Calu3 (cell line): ENCODE results near the gene ERCC1. TPM values are rescaled to one million over a fixed set of nuclear protein-coding genes. Genes with fewer than 3 reads are reported as not detected.

ENCODE experiments used
- BruUV-seq: library from RNA; stranded (reverse); fragments of 400-500 nt; replicated peaks from 2 replicates; lab custom pipeline; 2021; lab: Mats Ljungman, UMichigan
- CTCF ChIA-PET: fragments of 300-600 bp; sonication (Branson Sonifier 250); formaldehyde crosslinking; loops from one replicate; lab custom pipeline; 2022; ENCODE audit warnings: antibody characterized with exemption; lab: Charles Lee
- DNase-seq: peaks from one replicate; pipeline ENCODE4 v3.0.0; 2022
- H3K27ac Mint-ChIP-seq: one replicate; pipeline ENCODE4 v1.8.0; 2022; ENCODE audit warnings: mixed read lengths; ENCODE audit not compliant: unreplicated experiment
- H3K27me3 Mint-ChIP-seq: one replicate; pipeline ENCODE4 v1.8.0; 2022; ENCODE audit warnings: mixed read lengths; ENCODE audit not compliant: unreplicated experiment
- H3K36me3 Mint-ChIP-seq: one replicate; pipeline ENCODE4 v1.8.0; 2022; ENCODE audit warnings: mild to moderate bottlenecking, moderate library complexity, mixed read lengths; ENCODE audit not compliant: insufficient read depth, unreplicated experiment
- H3K4me1 Mint-ChIP-seq: one replicate; pipeline ENCODE4 v1.8.0; 2022; ENCODE audit warnings: mild to moderate bottlenecking, low read depth, mixed read lengths; ENCODE audit not compliant: unreplicated experiment
- H3K4me3 Mint-ChIP-seq: one replicate; pipeline ENCODE4 v1.8.0; 2022; ENCODE audit warnings: mild to moderate bottlenecking, low read depth, moderate library complexity, mixed read lengths; ENCODE audit not compliant: unreplicated experiment
- H3K9me3 Mint-ChIP-seq: one replicate; pipeline ENCODE4 v1.8.0; 2022; ENCODE audit warnings: low read depth, mixed read lengths; ENCODE audit not compliant: unreplicated experiment
- CTCF ChIP-seq: fragments of 200-600 bp; IDR thresholded peaks from one replicate; pipeline ENCODE4 v1.8.0; 2022; ENCODE audit warnings: antibody characterized with exemption; ENCODE audit not compliant: unreplicated experiment
- intact Hi-C: fragments of 100-400 bp; cut with micrococcal nuclease; formaldehyde crosslinking; loops from one replicate; pipeline ENCODE4 v1.10.0; 2022; ENCODE audit not compliant: unreplicated experiment
- total RNA-seq: library from RNA; stranded (reverse); gene quantifications from 2 replicates; pipeline ENCODE4 v1.2.3, GENCODE V29; 2022

The ERCC1 gene
- total RNA-seq, 1 experiment from 2014 or later: 55.7 TPM

GRCh38 chr19:45462174-45462573, 38.5 kb upstream of the ERCC1 start:
- Mint-ChIP-seq H3K4me3 (no peak overlapping the region), H3K36me3 (peaks cover 21% of the 10 kb centered on the region), H3K27me3 (peaks cover 13% of the 10 kb centered on the region), H3K9me3 (no peaks in the 10 kb centered on the region), H3K4me1 (peaks cover 32% of the 10 kb centered on the region), H3K27ac (no peak overlapping the region)
- CTCF ChIA-PET: no interaction called here
- intact Hi-C loops: no loop called here
- DNase-seq: no peak
- BruUV-seq: no TSS peak
- no peak for TF ChIP-seq CTCF

GRCh38 chr19:45460807-45461347, 37.2 kb upstream of the ERCC1 start:
- peaks cover 13% of the 10 kb centered on the region for H3K27me3 Mint-ChIP-seq
- intact Hi-C loops: no loop called here
- DNase-seq: no peak
- TF ChIP-seq CTCF: no peak
- H3K36me3 Mint-ChIP-seq: peaks cover 15% of the 10 kb centered on the region
- H3K9me3 Mint-ChIP-seq: no peaks in the 10 kb centered on the region
- no TSS peak for BruUV-seq
- peaks cover 42% of the 10 kb centered on the region for H3K4me1 Mint-ChIP-seq
- H3K27ac Mint-ChIP-seq: no peak overlapping the region
- H3K4me3 Mint-ChIP-seq: no peak overlapping the region
- CTCF ChIA-PET: no interaction called here

- BruUV-seq: no TSS peak
- no peak for DNase-seq
- intact Hi-C loops: no loop called here
- CTCF ChIA-PET: interaction anchor here (0.7 kb wide), 2 partner anchors 11 to 29 kb away, joined by 3 to 4 read pairs; no protein-coding TSS in a partner anchor
- H3K4me1 Mint-ChIP-seq: peaks cover 58% of the 10 kb centered on the region
- H3K27ac Mint-ChIP-seq: peak overlapping the region; percentile 31
- H3K36me3 Mint-ChIP-seq: peaks cover 25% of the 10 kb centered on the region
- no peaks in the 10 kb centered on the region for H3K27me3 Mint-ChIP-seq
- H3K4me3 Mint-ChIP-seq: no peak overlapping the region
- H3K9me3 Mint-ChIP-seq: no peaks in the 10 kb centered on the region
- TF ChIP-seq CTCF: no peak
Measured at GRCh38 chr19:45457776-45458175, 34.1 kb upstream of the ERCC1 start.

- no TSS peak for BruUV-seq
- H3K27me3 Mint-ChIP-seq: no peaks in the 10 kb centered on the region
- H3K9me3 Mint-ChIP-seq: no peaks in the 10 kb centered on the region
- CTCF ChIA-PET: interaction anchor here (0.7 to 2.1 kb wide), 5 partner anchors 11 to 54 kb away, joined by 3 to 13 read pairs (median 5); partner anchors contain the start of gene FOSB
- peaks cover 32% of the 10 kb centered on the region for H3K36me3 Mint-ChIP-seq
- TF ChIP-seq CTCF: no peak
- DNase-seq: no peak
- peaks cover 63% of the 10 kb centered on the region for H3K4me1 Mint-ChIP-seq
- H3K27ac Mint-ChIP-seq: peak overlapping the region; percentile 93
- peak overlapping the region; percentile 70 for H3K4me3 Mint-ChIP-seq
- intact Hi-C loops: no loop called here
Measured at GRCh38 chr19:45456500-45456815, 32.7 kb upstream of the ERCC1 start.
